Lung microvascular endothelial cell (primary cell): Measurements from ENCODE around the gene NDUFA11. TPM values are rescaled to one million over a fixed set of nuclear protein-coding genes. Genes with fewer than 3 reads are reported as not detected.

Source experiments
- DNase-seq, 2 donors: peaks; one replicate each; pipeline versions ENCODE4 v3.0.0 to v3.0.0-alpha.2; 2010; ENCODE audit warnings: low read depth in 2 of 2
- total RNA-seq: library from RNA; depleted of rRNA; stranded (reverse); fragments of >200 nt; gene quantifications from 2 replicates; pipeline ENCODE4 v1.2.1, GENCODE V29; 2014

The NDUFA11 gene
- total RNA-seq, 1 donor from 2014 or later = 282 TPM

DNA sequence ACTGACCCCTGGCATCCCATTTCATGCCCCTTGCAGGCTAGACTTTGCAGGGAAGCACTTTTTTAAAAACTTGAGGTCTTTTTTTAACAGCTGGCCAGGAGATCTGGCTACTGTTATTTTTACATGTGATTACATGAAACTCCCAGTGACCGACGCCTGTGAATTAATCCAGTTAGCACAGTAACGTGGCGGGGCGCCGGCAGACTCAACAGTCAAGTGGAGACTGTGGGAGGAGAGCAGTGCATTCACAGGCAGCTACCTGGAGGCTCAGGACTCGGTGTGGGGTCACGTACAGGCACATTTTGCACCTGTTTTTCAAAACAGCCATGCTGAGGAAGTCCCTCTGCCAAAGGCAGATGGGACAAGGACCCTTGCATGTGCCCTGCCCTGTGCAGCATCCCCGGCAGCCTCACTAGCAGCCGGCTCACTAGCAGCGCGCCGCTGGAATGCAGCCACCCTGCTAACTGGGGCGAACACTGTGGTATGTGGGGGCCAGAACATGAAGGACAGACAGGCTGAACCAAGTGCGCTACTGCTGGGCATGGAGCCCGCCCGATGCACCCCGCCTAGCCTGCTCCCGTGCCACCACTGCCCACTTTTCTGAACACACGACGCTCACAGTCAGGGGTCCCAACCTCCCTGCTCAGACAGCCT lies 29.1 kb upstream of the NDUFA11 start:
- no peak for DNase-seq

- no peak for DNase-seq
Observed at GRCh38 chr19:5932146-5932545, 28.6 kb upstream of the NDUFA11 start.

DNA sequence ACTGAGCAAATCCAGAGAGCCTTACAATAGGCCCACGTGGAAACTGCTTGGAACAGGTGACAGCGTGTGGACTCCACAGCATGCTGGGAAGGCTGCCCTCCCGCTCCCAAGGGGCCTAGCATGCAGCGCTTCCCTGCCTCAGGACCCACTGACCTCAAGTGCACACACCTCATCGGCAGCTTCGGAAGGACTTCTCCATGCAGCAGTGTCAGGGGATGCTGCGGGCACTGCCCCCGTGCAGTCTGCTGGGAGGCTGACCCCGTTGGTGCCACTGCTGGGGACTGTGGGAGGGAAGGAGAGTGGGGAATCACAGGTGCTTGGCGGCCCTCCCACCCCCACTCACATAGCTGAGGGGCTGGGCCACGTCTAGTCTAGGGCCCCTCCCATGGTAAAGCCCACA lies 27.7 kb upstream of the NDUFA11 start:
- no peak for DNase-seq

- no peak for DNase-seq
Observed at GRCh38 chr19:5929625-5930024, 26.0 kb upstream of the NDUFA11 start.

- DNase-seq = no peak
Observed at GRCh38 chr19:5929179-5929578, 25.6 kb upstream of the NDUFA11 start.

DNA sequence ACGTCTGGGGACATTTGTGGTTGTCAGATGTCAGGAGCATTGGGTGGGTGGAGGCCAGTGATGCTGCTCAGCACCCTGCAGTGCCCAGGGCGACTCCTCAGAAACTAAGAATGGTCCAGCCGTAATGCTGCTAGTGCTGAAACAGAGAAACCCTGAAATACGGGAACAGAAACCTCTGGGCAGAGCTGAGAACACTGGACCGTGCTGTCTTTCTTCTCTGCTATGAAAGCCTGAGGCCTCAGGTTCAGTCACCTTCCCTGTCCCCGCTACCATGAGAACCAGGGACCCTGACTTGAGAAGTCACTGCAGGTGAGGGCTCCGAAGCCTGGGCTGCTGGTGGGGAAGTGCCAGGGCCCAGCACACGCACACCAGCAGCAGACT lies 23.8 kb upstream of the NDUFA11 start:
- DNase-seq = no peak

DNA sequence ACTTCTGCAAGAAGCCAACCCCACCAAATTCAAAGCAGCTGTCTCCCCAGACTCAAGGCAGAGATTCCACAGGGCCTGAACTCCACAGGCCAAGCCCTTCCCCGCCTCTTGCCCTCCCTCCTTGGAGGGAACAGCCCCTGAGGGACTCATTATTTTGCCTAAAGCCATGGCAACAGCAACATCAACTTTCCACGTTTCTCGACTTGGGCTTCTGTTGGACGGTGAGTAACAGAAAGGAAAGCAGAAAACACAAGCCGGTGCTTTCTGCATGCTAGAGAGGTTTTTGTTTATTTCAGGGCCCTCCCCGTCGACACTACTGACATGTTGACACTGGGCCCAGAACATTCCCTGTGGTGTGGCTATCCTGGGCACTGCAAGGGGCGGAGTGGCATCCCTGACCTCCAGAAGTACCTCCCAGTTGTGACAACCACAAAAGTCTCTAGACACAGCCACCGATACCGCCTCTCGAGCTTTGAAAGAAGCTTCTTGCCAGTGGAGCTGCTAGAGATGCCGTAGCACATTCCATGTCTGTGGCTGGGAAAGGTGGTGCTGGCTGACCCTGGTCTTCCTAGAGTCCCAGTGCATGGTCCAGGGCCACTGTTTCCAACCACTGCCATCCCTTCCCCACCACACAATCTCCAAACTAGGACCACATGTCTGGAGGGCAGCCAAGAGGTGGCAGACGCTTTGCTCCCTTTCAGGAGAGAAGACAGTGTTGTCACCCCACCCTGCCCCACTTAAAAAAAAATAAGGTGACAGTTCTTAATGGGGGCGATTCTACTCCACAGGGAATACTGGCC lies 23.3 kb upstream of the NDUFA11 start:
- DNase-seq = no peak

DNA sequence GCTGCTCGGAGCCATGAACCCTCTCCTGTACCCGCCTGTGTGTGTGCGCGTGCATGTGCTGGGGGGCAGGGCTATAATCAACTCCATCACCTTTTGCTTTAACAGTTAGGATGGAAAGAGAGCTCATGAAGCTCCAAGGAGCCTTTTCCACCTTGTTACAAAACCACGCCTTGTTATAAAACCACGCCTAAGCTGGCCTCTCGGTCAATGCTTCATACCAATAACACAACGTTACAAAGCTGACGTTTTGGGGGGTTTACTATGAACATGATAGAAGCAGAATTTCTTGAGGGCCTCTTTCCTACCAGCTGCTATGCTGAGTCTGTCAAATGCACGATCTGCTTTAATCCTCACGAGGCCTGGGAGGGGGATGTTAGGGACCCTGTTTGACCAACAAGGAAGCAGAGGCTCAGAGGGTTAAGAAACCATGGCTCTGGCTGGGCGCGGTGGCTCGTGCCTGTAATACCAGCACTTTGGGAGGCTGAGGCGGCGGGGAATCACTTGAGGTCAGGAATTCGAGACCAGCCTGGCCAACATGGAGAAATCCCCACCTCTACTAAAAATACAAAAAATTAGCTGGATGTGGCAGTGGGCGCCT lies 22.3 kb upstream of the NDUFA11 start:
- DNase-seq = no peak

DNA sequence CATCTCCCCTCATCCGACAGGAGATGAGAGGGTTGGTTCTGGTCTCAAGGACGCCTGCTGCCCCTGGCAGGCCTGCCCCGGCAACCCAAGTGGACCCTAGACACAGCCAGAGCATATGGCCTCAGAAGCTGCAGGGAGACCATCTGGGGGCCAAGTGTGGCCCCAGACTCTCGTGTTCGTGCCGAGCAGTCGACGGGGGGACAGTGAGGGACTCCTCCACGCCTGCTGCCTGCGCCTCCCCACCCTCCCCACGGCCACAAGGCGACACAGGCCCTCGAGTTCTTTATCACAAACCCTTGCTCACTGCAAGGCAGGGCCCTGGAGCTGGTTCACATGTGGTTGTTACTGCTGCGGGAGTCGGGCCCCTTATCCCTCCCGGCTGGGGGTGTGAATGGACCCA lies 19.8 kb upstream of the NDUFA11 start:
- no peak for DNase-seq

GRCh38 chr19:5922161-5922545 lies 18.6 kb upstream of the NDUFA11 start:
- DNase-seq = no peak

DNA sequence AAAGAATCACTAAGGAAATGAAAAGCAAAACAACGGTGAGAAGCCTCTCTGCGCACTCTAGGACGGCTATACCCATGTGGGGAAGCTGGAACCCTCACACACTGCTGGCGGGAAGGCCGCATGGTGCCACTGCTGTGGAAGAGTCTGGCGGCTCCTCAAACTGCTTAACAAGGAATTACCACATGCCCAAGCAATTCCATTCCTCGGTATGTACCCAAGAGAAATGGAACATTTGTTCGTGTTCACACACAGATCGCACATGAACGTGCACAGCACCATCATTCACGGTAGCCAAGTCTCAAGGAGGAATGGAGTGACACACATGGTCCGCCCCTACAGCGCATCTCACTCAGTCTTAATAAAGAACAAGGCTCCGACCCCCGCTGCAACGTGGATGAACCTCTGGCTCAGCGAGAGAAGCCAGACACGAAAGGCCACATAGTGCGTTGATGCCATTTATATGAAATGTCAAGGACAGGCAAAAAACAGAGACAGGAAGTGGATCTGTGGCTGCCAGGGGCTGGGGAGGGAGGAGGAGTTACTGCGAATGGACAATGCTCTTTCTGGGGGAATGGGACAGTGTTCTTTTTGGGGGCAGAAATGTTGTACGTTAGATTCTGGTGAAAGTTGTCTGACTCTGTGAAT lies 18.0 kb upstream of the NDUFA11 start:
- no peak for DNase-seq

DNA sequence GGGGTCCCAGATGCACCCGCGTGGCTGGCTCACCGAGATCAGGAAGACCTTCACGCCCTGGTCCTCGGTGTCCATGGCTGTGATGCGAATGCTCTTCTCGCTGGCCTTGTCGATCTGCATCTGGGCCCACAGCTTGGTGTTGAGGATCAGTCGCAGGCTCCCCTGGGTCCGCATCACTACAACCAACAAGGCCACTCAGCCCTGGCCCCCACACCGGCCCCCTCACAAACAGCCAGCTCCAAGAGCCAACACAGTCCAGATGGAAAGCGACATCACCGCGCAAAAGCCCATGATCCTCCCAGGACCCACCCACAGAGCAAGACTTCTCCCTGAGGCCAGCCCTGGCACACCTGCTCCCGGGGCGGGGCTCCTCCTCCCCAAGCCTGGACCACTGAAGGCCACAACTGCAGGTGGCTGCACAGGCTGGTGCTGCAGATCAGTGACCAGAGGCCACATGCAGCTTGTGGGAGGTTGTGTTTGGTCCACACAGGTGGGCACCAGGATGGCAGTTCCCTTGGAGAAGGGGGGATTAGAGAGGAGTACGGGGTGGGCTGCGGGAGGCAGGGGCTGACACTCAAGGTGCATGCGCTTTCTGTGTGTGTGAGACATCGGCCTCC lies 15.0 kb upstream of the NDUFA11 start:
- DNase-seq = no peak

- no peak for DNase-seq
Observed at GRCh38 chr19:5917431-5918107, 14.0 kb upstream of the NDUFA11 start.

DNA sequence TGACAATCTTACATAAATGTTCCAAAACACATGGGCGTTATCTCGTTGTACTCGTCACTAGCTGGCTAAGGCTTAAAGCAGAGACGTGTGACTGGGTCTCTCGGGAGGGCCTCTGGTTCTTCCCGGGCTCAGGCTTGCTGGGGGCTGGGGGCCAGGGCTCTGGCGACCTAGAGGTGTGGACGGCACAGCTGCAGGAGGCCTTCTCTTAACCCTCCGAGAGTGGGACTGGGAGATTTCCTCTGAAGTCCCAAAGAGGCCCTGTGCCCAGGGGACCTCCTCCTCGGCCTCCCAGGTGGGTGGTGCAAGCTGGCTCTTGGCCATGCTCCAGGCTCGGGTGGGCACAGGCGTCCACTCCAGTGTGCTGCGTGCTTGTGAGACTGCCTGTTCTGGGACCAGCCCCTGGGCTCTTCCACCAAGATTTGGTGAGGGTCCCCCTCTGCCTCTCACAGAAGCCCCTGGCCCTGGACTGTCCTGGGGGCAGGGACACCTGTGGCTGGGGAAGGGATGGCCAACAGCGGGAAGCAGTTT lies 12.7 kb upstream of the NDUFA11 start:
- DNase-seq = no peak

GRCh38 chr19:5915782-5916165 lies 12.2 kb upstream of the NDUFA11 start:
- DNase-seq = no peak

GRCh38 chr19:5914946-5915781 lies 11.6 kb upstream of the NDUFA11 start:
- no peak for DNase-seq

- DNase-seq = no peak
Observed at GRCh38 chr19:5914358-5914774, 10.8 kb upstream of the NDUFA11 start.

DNA sequence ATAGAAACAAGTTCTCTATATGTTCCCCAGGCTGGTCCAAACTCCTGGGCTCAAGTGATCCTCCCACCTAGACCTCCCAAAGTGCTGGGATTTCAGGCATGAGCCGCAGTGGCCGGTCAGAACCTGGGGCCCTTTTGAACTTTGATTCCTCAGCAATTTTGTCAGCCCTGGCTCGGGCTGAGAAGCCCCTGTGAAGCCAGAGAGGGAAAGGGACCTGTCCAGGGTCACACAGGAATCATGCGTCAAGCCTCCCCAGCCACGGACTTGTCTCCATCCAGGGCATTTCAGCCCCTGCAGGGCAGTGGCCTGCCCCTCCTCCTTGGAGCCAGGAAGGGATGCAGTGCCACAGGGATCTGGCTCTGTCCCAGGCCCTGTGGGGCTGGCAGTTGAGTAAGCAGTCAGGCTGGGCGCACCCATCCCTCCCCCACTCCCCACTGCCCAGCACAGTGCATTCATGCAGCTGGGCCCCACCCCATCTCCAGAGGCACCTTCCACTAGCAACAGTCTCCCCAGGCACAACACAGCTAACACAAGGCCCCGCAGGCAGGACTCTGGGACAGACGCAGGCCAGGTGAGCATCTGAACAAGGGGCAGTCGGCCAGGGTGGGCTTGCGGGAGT lies 10.3 kb upstream of the NDUFA11 start, which contains the start of gene CAPS:
Gene CAPS, plus strand, starts transcription at position 516 of the 619 bp plus-strand sequence. CDS start 153 bp downstream, outside the sequence.
- DNase-seq = no peak

DNA sequence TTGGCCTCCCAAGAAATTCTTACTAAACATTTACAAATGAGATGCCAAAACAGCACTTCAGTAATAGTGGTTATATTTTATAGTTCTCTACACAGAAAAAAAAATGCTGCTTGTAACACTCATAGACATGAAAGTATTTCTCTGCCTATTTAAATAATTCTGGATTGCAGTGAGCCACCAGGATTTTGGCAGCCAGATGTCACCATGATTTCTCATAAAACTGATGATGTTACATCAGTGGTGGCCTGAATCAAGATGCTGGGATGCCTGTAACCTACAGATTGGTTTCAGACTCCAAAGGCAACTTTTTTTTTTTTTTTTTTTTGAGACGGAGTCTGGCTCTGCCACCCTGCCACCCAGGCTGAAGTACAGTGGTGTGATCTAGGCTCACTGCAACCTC lies 7.8 kb upstream of the NDUFA11 start:
- DNase-seq = no peak

- no peak for DNase-seq
Observed at GRCh38 chr19:5910638-5910907, 7.0 kb upstream of the NDUFA11 start.
